GM21786 (cell line): Measurements from ENCODE around the gene GPD2.
A peak's percentile ranks its signal among the peaks of the same experiment; 100 is the strongest.
"Not testable (repeated sequence)": the region's sequence is repeated elsewhere in the genome, so short reads cannot be mapped to it uniquely, and the experiment has no call there.

Source experiments
- ATAC-seq: cut with Tn5 transposase; IDR thresholded peaks from one replicate; pipeline ENCODE4 v1.9.1; 2021; ENCODE audit not compliant: unreplicated experiment

The GPD2 gene

DNA sequence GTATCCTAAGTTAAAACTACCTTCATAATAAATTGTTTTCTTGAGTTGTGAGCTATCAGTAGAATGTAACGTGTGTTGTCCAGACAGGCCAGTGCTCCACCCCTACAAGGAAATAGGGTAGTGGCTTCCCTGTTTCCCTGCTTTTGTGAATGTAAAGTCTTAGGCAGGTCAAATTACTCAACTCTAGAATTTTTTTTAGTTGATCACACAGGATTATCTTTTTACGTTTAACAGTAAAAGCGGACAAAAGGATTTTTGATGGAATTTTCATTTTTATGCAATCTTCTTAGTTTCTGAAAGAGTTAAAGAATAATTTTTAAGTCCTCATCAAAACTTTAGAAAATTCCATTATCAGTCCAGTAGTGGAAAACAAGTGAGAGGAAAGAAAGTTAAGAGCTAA lies 38.2 kb downstream of the GPD2 start:
- ATAC-seq = no peak

DNA sequence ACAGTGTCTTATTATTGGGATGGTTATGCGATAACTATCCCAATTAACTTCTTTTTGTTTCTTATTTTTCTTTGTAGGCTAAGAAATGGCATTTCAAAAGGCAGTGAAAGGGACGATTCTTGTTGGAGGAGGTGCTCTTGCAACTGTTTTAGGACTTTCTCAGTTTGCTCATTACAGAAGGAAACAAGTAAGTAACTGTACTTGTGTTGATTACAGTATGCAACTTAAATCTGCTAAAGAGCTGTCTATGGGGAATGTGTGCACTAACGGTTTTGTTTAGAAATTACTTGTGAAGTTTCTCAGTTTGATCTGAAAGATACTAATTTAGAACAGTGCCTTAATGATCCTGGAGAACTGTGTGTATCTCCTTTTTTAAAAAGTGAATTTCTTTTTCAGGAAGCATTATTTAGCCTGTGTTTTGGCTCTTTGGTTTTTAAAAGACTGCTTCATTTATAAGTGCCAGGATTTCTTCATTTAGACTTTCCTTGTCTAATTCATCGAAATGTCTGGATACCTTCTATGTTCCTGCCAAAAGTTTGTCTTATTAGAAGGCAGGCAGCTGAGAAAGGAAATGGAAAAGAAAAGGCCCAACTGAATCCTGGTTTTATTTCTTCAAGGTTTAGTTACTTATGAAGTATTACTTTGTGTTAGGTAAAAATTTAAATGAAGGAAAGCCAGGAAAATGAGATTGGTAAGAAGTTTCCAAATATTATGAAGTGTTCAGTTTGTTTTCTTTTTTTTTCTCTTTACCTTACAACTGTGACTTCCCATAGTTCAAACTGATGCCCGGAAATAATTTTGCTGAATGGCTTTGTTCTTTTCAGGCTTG lies 40.1 kb downstream of the GPD2 start:
- ATAC-seq = peak; percentile 36

DNA sequence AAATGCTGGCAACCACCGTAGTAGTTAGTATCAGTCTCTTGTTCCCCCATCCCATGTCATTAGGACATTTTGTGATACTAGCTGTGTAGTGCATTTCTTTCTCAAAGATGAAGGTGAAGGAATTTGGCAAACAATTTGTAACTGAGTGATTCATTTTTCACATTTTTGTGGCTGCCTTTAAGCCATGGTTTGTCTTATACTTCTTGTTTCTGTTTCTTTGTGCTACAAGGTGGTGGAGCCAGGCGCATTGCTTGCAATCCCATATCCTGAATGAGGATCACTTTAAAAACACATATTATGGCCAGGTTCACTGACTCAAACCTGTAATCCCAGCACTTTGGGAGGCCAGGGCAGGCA lies 40.6 kb downstream of the GPD2 start:
- peak; percentile 75 for ATAC-seq

DNA sequence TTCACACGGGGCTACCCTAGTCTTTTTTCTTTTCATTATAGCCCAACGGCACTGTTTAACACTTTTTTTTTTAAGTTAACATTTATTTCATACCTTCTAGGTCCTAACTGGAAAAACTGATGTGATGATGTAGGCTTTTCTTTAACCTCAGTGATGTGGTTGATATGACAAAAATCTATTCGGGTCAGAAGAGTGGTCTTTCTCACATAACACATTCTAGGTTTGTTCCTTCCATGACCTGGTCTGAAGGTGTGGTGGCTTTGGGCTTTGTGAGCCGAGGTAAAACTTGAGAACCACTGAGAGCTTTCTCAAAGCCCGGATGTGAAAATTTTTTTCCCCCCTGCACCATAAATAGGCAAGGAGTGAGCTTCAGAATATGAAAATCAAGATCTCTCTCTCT lies 44.2 kb downstream of the GPD2 start:
- ATAC-seq = no peak

DNA sequence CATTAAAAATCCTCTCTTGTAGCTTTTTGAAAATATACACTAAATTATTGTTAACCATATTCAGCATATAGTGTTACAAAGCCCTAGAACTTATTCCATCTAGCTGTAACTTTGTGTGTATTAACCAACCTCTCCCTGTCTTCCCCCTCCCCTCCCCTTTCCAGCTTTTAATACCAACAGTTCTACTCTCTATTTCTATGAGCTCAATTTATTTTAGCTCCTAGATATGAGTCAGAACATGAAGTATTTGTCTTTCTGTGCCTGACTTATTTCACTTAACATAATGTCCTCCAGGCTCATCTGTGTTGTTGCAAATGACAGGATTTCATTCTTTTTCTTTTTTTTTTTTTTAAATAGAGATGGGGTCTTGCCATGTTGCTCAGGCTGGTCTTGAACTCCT lies 45.1 kb downstream of the GPD2 start:
- no peak for ATAC-seq

DNA sequence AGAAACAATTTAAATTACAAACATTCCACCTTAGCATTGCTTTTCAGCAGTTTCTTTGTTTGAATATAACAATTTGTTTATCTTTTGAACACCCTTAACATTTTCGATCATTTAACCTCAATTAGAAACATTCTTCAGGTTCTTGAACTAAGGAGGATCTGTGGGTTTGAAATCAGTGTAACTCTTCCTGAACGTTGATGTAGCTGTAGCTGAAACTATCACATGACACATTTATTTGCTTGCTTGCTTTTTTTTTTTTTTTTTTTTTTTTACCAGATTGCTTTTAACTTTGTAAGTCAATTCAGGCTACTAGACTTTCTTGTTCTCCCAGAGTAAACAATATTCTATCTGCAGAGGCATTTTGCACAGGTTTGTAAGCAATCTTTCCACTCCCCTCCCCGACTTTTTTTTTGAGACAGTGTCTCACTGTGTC lies 47.6 kb downstream of the GPD2 start:
- no peak for ATAC-seq

DNA sequence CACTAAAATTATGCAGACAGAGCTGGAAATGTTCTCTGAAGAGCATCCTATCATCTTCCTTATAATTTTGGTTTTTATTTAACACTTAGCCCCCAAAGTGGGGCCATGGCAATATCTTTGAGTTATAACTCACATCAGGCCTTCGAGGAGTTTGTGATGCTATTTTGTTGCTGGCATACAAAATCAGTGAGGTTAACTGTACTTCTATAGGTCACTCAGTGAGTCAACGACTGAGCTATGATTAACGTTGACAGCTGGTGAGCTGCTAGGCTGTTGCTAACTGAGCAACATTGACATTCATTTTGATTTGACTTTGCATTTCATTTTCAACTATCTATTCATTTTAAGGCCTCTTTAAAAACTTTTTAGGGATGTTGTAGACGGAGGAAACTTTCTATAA lies 50.0 kb downstream of the GPD2 start:
- no peak for ATAC-seq

DNA sequence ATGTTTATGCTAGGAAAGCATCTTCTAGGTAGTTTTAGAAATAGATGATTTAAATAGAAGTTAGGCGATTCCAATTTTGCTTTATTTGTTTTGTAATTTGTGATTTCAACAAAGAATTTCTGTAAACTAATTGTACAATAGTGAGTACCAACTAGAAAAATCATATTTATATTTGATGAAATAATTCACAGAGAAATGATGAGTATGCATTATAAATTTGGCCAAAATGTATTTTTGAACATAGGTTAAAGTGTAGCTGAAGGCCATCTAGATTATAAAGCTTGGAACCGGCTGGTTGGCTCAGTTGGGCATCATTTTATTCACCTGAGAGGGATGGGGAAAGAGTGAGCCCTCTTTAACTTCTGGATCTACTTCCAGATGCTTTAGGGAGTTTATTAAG lies 50.4 kb downstream of the GPD2 start:
- ATAC-seq = no peak

DNA sequence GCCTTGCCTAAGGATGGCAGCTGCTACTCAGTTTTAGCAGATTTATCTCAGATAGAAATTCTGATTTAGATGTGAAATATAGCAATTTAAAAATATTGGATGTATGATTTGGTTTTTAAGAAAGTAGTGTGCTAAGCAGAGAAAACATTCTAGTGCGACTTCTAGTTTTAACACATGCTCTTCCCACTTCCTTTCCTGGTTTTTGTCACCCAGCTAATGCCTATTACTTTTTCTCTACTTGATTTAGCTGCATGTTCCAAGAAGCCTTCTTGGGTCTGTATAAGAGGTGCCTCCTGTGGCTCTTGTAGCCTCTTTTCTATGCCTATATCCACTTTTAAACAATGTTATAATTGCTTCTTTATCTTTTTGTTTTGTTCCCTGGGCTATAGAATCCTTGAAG lies 53.0 kb downstream of the GPD2 start:
- ATAC-seq = no peak

DNA sequence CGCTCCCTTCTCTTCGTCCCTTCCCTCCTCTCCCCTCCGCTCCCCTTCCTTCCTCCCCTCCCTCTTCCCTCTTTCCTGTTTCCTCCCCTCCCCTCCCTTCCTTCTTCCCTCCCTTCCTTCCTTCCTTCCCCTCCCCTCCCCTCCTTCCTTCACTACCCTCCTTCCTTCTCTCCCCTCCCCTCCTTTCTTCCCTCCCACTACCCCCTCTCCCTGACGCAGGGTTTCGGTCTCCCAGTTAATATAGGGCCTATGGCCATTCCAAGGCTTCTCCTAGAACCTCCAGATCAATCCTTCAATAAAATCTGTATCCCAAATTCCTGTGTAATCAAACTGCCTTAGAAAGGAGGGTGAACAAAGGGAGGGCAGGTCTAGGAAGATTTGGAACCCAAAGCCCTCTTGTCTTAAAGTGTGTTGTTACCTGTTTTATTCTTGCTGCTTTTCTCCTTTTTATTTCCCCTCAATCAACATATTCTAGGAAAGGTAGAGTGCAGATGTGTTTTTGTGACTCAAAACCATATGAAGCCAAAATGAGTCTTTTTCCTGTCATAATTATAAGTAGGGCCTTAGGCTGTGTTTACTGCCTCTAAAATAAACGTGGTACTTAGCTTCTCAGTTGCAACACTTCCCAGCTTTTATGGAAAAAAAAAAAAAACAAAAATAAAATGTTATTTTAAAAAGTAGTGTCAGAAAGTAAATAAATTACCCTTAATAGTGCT lies 53.7 kb downstream of the GPD2 start:
- no peak for ATAC-seq

DNA sequence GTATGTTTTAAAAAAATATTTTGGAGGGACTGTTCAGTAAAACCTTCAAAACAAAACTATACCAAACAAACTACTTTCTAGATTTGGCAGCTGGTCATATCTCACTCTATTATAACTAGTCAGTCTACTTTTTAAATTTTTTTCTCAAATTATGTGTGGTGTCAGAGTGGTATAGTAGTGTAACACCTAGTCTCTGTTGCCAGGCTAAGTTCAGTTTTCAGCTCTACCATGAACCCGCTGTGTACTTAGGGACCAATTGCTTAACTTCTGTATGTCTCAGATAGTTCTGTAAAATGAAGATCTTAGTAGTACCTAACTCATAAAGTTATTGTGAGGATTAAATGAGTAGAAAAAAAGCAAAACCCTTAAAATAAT lies 54.3 kb downstream of the GPD2 start:
- no peak for ATAC-seq

DNA sequence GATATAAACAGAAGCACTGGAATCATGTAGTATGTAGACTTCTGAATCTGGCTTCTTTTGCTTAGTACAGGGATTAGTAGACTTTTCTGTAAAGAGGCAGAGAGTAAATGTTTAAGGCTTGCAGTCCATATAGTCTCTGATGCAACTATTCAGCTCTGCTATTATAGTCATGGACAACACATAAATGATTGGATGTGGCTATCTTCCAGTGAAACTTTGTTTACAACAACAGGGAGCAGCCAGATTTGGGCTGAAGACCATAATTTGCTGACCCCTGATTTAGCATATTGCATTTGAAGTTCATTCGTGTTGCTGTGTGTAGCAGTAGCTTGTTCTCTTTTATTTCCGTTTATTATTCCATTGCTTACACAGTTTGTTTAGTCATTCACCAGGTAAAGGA lies 55.0 kb downstream of the GPD2 start:
- no peak for ATAC-seq

DNA sequence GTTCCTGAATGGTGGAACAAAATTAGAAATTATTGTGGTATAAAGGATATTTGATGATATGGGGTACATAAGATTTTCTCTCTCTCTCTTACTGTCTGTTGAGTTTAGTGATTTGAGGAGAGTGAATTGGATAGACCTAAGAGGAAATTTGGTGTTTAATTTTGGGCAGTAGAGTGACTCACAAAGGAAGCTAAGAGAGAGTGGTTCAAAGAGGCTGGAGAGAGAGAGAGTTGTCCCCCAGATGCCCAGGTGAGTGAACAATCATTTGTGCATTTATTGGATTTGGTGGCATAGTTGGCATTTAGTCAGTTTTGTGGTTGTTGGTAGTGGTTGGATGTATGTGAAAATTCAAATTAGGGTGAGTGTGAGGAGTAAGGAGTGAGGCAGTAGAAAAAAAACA lies 56.8 kb downstream of the GPD2 start:
- no peak for ATAC-seq

DNA sequence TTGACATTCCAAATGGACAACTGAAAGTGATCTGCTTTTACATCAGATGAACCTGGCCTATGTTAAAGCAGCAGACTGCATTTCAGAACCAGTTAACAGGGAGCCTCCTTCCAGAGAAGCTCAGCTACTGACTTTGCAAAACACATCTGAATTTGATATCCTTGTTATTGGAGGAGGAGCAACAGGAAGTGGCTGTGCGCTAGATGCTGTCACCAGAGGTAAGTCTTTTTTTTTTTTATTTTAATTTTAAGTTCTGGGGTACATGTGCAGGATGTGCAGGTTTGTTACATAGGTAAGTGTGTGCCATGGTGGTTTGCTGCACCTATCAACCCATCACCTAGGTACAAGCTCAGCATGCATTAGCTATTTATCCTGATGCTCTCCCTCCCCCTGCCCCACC lies 59.8 kb downstream of the GPD2 start:
- not testable (repeated sequence) for ATAC-seq

DNA sequence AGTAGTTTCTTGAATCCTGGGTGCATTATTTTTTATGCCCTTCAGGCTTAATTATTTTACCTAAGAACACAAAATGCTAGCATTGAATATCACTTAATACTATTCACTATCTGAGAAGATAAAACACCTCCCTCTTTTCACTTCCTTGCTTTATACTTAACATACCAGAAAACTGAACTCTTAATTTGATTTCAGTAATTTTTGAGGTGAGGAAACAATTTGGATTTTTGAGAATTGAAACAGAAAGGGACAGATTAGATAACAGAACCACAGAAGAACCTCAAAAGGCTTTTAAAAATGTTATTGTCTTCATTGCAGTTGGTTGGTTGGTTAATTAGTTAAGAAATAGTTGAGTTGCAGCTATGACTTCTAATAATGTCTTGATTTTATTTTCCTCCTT lies 69.5 kb downstream of the GPD2 start:
- ATAC-seq = peak; percentile 59

DNA sequence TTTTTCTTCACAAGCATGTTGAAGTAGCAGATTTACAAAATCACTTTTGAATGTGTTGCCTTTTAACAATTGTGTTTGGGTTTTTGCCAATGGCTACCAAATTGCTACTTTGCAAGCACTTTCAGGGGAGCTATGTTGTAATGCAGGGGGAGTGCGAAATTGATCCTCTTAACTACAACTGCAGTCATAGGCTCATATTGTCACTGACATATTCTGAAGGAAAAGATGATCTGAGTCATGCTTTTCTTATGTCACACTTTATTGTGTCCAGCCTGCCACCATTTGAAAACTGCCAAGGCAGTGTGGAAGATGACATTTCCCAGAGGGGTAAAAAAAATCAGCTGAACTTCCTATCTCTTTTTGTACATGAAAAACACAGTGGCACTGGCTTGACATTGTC lies 74.9 kb downstream of the GPD2 start:
- ATAC-seq = no peak

DNA sequence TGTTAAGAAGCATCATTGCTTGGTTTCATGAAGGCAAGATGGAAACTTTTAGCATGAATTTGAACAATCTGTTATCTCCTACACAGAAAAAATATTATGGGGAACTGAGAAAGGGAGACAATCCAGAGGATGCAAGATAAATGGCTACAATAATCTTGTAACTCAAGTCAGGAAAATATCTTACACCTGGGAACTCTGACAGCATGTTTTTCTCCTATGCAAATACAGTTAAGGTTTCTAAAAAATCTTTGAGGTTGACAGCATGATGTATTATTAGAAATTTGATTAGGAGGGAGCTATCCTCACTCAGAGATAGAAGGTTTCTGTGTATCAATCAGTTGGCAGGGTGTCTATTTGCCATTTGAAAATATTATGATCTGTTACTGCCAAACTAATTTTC lies 75.6 kb downstream of the GPD2 start:
- ATAC-seq = peak; percentile 59

DNA sequence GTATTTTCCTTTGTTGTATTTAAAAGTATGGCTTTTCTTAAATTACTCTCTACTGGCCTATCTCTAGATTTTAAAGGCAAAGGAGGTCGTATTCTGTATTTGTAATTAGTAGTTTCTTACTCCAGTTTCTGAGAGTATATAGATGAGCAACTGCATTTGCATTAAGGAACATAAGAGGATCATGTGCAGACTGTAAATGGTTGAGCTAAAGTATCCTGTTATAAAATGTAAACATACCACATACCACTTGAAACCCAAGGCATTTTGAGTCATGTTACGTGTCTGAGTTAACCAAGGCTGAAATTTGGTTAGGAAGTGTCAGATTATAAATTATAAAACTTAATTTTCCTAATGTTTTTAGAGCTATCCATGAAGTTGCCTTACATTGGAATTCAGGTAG lies 76.3 kb downstream of the GPD2 start:
- peak; percentile 43 for ATAC-seq

DNA sequence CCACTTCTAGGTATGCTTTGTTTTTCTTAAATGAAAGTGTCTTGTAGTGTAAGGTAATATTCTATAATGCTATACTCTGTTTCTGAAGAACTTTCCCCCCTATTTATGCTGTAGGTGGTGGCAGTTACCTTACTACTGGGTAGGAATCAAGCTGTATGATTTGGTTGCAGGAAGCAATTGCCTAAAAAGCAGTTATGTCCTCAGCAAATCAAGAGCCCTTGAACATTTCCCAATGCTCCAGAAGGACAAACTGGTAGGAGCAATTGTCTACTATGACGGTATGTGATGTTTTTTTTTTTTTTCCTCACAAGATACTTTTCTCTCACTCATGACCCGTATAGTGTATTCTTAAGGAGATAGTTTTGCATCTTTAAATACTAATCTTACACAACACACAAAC lies 77.0 kb downstream of the GPD2 start:
- no peak for ATAC-seq

DNA sequence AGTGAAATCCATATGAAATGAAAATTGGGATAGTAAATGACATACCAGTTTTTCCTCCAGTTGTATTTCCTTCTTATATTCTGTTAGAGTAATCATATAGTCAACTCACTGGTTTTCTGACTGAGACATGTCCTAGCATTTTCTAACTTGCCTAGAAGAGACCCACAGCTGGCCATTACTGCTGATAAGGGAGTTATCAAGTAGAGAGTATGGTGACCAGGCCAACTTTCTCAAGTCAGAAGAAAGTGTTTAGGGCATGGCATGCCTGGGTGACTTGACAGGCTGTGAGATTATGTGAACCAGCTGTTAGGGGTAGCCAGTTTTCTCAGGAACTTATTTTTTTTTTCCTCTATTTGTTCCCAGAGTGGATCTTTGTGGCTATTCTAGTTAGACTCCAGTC lies 81.2 kb downstream of the GPD2 start:
- ATAC-seq = no peak

DNA sequence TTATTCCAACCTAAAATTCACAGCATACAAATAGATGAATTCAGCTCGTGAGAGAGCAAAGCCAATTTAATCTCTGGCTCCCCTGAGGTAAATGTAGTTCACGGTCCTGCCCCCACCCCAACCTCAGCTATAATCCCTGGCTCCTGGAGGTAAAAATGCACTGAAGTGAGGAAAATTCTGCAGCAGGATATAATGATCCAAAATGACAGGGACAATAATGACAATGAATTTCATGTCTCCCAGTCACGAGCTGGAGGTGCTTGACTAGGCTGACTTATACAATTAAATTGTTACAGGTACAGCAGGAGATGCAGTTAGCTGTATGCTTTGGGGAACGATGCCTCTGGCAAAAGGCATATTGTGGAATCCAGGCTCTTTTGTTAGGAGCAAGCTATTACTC lies 82.0 kb downstream of the GPD2 start:
- no peak for ATAC-seq

DNA sequence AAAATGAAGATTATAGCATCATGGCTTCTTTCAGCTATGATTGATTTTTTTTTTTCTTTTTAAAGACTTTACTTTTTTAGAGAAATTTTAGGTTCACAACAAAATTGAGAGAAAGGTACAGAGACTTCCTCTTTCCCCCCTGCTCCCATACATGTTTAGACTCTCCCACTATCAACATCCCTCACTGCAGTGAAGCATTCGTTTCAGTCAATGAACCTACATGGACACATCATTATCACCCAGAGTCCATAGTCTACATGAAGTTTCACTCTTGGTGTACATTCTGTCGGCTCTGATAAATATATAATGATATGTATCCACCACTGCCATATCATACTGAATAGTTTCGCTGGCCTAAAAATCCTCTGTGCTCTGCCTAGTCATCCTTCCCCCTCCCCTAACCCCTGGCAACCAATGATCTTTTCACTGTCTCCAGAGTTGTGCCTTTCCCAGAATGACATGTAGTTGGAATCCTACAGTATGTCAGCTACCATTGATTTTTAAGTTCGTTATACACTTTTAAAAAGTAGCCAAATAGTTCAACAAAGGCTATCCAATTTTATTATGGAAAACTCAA lies 86.8 kb downstream of the GPD2 start:
- no peak for ATAC-seq
